Measurements from ENCODE around the gene EZH1.
"Not testable (repeated sequence)": the region's sequence is repeated elsewhere in the genome, so short reads cannot be mapped to it uniquely, and the experiment has no call there.

Gene EZH1

DNA sequence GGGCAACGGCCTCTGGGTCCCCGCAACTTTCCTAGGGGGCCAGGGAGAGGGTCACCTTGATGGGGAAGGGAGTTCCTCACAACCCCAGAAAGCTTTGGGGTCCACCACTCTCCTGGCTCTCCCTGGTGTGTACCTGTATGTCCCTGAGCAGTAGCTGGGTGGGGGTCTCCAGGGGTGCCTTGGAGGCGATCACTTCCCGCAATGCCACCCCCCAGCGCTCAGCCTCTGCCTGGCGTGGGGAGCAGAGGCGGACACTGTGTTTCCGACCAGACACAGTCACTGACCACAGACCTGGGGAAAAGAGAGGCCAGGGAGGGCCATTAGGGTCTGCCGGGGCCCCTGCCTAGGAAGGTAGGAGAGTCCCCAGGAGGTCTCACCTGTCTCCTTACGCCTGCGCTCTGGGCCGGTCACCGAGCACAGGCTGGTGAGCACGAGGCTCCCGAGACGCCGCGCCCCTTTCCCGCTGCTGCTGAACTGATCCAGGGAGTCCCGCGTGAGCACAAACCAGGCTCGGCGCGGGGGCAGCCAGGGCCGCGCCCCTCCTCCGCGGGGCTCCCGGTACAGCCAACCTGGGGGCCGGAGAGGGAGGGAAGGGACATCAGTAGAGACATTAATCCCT, 71.5 kb downstream of the EZH1 start:
- FAIRE-seq = no peak
- DNase-seq (ENCODE audit: insufficient read length, low spot score) = no peak

DNA sequence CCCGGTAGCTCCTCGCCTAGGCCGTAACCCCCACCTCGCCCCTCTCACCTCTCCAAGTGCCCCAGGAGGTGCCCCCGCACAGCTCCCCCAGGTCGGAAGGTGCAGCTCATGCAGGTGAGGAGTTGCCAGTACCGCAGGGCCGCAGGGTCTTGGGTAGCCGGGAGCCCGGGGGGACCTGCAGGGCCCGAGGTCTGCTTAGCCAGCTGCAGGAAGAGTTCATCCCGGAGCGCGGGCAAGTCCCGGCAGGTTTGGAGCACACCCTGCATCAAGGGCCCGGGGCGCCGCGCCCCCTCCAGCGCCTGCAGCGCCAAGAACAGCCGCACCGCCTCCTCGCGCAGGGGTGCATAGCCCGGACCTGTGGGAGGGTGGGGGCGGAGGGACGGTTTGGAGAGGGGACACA, 72.8 kb downstream of the EZH1 start:
- FAIRE-seq (no peak), DNase-seq (ENCODE audit: insufficient read length, low spot score) (no peak)

DNA sequence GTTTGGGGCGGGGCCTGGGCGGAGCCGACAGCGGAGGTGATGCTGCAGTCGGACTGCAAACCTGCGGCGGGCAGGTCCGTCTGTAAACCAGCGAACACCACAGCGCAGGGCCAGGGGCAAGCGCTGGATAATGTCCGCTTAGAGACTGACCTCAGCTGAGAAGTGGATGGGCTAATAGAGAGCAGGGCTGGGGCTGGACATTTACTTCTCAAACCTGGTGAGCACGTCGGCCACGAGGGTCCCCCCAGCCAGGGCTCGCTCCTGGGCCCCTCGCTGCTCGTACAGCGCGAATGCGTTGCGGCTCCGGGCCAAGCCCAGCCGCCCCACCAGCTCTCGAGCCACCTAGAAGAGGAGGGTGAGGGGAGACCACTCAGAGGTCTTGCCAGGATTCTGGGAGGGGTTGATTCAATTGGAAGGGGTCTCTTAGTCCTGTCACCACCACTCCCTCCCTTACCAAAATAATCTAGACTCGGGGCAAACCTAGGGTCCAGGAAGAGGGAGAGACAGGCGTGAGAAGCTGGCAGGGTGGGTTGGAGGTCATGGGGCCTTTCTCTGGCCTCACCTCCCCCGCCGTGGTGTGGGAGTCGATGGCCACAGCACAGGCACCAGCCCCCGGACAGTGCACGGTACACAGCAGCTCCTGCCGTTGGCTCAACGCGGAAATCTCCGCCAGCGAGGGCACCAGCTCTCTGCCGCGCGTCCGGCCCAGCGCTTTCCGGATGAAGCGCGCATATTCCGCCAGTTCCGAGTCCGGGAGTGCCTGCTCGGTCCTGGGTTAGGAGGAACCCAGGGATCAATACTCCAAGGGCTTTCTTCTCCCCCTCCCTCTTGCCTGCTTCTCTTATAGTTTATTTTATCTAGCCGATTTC, 73.8 kb downstream of the EZH1 start:
- no peak for DNase-seq (ENCODE audit: insufficient read length, low spot score)
- no peak for FAIRE-seq

DNA sequence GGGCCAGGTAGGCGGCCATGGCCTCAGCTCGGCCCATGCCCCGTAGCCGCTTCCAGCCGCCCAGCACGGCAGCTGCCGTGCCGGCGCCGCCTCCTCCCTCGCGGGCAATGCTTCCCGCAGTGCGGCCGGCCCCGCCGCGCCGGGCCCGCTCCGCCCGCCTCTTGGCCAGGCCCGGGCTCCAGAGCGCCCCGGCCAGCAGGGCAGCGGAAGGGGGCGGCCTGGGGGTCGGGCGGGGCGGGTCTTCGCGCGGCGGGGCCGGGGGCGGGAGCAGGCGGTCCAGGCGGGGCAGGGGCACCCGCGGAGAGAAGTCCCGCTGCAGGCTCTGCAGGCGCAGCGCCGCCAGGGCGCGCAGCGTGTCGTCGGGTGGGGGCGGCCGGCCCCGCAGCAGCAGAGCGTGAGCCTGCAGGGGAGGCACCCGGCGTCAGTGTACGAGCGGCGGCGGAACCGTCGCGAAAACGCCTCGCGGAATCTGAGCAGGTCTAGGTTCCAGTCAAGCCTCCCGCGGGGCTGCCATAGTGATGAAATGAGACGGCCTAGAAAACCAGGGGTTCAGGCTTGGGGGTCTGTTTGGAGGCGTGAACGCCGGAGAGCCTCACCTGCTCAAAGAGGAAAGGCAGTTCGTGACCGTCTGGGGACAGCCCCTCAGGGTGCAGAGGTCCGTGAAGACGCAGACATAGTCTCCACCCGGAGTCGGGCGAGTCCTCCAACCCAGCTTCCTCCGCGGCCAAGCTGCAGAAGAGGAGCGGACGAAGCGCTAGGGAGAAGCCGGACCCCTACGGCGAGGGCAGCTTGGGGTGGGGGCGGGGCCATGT, 74.7 kb downstream of the EZH1 start:
- FAIRE-seq (no peak), DNase-seq (ENCODE audit: insufficient read length, low spot score) (no peak)

DNA sequence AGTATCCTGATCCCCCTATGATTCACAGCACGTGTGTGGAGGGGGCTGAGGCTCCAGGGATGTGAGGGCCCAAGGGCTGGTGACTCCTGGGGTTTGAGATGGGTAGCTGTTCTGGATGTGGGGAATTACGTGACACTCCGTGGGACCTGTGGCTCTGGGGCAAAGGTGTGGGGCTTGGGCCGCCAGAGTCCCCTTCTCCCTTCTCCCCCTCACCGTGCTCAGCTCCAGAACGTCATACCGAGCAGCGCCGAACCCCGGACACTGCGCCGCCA, 75.2 kb downstream of the EZH1 start:
- DNase-seq (ENCODE audit: insufficient read length, low spot score) = no peak
- FAIRE-seq = no peak

DNA sequence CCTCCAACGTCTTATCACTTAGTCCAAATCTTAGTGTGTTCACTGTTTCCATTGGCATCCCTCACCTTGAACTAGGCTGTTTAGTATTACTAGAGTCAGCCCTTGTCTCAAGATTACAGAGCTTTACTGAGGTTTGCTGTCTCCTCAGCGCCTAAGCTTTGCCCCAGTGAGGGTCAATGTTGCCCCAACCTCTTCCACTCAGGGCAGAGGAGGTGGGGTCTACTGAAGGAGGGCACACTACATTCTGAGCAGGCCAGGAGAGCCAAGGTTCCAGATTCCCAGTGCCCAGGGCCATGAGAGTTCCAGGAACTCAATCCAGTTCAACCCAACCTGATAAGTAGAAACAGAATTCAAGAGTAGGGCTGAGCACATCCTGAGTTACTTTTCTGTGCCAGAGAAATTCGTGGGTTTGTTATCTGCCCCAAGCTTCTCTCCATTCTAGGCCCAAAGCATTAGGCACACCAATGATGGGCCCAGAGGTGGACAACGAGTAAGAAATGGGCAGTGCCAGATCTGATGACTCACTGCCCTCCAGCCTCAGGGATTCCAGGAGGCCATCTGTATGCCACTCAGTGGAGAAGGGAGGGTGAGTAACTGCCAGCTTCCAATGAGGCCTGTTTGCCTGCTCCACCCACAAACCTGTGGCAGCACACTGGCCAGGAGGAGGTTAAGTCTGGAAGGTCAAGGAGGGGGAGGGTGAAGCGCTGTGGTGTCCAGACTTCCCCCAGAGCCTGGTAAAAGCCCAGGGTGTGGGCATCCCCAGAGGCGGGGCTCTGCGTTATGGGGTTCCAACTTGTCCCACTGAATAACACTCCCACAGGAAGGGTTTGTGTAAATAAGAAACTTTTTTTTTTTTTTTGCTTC, 77.5 kb downstream of the EZH1 start:
- FAIRE-seq = peak; percentile 99
- DNase-seq (ENCODE audit: insufficient read length, low spot score) = peak; percentile 96

DNA sequence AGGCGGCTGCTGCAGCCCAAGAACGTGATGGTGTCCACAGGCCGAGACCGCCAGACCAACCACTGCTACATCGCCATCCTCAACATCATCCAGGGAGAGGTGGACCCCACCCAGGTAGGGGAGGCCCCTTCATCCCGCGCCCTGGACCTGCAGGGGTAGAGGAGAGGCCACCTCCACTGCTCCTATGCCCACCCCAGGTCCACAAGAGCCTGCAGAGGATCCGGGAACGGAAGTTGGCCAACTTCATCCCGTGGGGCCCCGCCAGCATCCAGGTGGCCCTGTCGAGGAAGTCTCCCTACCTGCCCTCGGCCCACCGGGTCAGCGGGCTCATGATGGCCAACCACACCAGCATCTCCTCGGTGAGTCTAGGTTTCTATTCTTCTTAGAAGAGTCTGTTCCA, 78.7 kb downstream of the EZH1 start:
- DNase-seq (ENCODE audit: insufficient read length, low spot score) = not testable (repeated sequence)
- peak; percentile 94 for FAIRE-seq

DNA sequence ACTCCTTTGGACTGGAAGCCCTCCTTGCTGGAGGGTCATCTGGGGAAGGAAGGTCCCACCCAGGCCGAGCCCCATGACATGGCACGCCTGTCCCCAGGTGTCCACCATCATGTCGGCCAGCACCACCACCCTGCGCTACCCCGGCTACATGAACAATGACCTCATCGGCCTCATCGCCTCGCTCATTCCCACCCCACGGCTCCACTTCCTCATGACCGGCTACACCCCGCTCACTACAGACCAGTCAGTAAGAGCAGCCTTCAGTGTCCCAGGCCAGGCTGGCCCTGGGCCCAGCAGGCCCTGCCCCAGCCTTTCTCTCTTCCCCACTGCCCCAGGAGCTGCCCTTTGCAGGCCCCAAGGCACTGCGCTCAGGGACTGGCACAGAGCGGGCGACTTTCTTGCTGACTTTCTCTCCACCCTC, 79.2 kb downstream of the EZH1 start:
- peak; percentile 84 for FAIRE-seq
- no peak for DNase-seq (ENCODE audit: insufficient read length, low spot score)

DNA sequence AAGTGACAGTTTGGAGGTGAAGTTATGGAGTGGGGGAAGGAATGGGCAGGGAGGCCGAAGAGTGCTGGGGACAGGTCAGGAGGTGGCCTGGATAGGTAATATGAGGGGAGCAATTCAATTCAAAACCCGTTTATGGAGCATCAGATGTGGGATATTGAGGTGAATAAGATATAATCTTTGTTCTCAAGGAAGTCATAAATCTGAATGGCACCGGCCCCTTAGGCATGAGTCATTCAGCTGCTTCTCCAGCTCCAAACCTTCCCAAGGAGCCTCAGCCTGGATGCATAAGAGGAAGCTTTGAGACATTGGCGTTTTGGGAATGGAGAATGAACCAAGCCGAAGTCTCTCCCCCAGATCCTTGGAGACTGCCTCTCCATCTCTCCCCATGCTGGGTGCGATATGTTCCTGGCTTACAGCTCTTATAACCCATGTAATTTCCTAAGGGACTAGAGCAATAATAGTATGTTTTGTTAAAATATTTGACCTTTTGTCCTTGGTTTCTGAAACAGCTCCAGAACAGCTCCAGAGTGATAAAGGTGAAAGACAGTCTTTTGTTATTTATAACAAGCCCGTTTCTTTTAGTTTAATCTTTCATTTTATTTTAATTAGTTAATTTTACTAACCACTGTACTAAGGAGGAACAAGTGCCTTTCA, 84.0 kb downstream of the EZH1 start:
- no peak for FAIRE-seq

DNA sequence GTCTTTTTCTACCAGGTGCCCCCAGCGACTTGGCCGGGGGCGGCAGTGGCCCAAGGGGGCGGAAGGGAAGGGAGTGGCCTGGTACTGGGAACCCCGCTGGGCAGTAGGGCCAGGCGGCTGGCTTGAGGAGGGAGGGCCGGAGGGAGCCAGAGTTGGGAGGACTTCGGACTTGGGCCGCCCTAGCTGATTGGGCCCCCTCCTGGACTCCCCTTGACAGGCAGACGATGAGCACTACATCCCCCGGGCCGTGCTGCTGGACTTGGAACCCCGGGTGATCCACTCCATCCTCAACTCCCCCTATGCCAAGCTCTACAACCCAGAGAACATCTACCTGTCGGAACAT, 84.9 kb downstream of the EZH1 start:
- FAIRE-seq = peak; percentile 82
- not testable (repeated sequence) for DNase-seq (ENCODE audit: insufficient read length, low spot score)

More for the DNA sequence above, 84.0 kb downstream of the EZH1 start:
- peak; percentile 86 for DNase-seq (ENCODE audit: insufficient read length, low spot score)

DNA sequence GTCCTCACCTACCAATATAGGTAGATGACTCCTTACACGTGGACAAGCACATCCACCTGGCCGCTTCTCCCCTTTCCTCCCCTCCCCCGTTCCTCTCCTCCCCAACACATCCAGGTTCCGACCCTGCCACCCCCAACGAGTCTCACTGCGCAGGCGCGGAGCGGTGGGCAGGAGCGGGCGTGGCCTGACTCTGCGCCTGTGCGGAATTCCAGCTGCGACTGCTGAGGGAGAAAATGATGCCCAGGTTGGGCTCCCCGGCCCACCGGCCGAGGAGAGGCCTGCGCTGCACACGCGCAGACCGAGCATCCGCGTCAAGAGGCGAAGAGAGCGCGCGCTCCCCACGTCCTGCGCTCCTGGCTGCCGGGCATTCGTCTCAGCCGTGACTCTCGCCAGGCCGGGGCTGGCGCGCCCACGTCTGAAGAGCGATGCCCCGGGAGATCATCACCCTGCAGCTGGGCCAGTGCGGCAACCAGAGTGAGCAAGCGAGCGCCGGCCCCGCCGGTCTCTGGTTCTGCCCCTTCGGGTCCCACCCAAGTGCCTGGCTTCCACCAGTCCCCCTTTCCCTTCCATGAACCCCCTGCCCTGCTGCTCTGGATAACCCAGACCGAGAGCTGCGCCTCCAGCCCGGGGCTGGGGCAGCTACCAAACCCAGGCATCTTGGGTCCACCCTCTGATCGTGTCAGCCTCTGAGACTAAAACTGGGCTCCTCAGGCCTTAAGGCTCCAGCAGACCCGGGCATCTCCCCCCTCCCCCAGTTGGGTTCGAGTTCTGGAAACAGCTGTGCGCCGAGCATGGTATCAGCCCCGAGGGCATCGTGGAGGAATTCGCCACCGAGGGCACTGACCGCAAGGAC, 85.5 kb downstream of the EZH1 start, which contains the start of gene TUBG2:
Gene TUBG2, plus strand, starts transcription at position 206 of the 853 bp plus-strand sequence. Its CDS starts 220 bp downstream, at position 426.
- DNase-seq (ENCODE audit: insufficient read length, low spot score) (peak; percentile 99), FAIRE-seq (peak; percentile 96)

DNA sequence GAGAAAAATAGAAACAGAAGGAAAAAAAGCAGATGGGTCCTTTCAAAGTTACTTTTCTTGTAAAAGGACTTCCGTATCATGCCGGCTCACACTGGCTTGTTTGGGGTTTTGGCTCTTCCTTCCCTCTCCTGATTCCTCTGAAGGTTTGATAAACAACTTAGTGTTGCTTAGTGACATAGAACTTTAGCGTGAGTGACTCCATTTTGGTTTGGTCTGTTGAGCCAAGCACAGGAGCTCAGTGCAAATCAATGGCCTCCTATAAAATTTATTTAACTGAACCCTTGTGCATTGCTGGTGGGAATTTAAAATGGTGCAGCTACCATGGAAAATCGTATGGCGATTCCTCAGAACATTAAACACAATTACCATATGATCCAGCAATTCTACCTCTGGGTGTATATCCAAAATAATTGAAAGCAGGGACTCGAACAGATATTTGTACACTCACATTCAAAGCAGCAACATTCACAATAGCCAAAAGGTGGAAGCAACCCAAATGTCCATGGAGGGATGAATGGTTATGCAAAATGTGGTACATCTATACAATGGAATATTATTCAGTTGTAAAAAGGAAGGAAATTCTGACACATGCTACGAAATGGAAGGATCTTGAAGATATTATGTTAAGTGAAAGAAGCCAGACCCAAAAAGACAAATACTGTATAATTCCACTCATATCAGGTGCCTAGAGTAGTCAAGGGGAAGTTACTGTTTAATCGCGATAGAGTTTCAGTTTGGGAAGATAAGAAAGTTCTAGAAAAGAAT, 86.8 kb downstream of the EZH1 start:
- FAIRE-seq (no peak), DNase-seq (ENCODE audit: insufficient read length, low spot score) (no peak)

DNA sequence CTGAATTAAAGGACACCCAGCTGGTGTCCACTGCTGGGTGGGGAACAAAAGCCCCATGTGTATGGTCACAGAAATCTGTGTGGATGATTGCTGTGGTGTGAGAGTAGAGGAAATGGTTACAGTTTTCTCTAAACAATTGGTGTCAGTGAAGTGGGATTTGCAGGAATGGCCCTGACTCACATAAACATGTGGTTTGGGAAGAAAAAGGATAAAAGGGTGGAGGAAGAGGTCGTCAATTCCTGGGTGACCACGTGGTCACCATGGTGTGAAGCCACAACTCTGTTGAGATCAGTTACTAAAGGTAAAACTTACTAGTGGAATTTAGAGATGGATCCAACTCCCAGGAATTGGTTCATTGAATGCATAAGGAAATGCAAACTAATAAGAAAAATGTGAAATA, 89.3 kb downstream of the EZH1 start:
- FAIRE-seq = no peak
- no peak for DNase-seq (ENCODE audit: insufficient read length, low spot score)

DNA sequence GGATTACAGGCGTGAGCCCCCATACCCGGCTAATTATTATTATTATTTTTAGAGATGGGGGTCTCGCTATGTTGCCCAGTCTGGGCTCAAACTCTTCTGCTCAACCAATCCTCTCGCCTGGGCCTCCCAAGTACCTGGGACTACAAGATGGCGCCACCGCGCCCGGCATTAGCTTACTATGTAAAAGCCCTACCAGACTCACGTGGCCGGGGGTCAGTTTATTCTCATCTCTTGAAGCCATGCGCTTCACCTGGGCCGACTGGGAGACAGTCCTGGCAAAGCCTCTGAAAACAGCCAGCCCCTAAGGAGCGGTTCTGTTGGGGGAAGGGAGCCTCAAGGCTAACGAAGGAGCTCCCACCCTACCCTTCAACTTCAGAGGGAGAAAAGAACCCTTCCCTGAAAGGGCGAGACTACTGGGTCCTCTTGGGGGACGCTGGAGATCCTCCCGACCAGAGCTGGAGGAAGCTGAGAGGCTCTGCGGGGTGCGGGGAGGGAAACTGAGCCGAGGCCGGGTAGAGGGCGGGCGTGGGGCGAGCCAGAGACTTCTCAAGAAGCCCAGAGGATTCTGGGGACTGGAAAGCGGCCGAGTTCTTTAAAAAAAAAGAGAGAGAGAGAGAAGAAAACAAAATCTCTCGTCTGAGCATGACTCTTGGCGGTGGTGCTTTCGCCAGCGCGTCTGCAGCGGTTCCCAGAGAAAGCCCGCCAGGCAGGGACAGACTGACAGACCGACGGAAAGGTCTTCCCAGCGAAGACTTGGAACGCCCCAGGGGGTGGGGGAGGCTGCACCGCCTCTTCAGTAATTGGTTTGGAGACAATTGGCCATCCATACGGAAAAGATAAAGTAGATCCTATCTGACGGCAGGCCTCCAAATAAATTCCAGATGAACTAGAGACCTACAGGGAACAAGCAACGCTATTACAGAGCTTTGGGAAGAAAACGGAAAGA, 91.4 kb downstream of the EZH1 start:
- DNase-seq (ENCODE audit: insufficient read length, low spot score) (no peak), FAIRE-seq (no peak)

DNA sequence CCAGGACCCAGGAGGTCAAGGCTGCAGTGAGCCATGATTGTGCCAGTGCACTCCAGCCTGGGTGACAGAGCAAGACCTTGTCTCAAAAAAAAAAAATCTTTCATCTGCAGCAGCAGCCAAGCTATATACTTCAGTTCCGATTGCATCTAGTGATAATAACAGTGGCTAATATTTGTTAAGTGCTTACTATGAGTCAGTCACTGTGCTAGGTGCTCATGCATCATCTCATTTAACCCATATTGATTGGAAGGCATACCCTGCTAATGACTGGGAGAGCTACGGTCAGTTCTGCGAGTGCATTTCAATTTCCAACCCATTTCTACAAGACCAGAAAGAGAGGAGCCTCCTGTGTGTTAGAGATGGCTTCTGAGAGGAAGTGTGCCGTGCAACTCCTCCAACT, 93.4 kb downstream of the EZH1 start:
- DNase-seq (ENCODE audit: insufficient read length, low spot score) (no peak), FAIRE-seq (no peak)

Data from HTR-8/SVneo (cell line).